A673 (cell line): Measurements from ENCODE around the gene HDDC3. TPM values are rescaled to one million over a fixed set of nuclear protein-coding genes. Genes with fewer than 3 reads are reported as not detected.

Source experiments
- Bru-seq: library from RNA; stranded (reverse); fragments of 400-500 nt; gene quantifications from one replicate; lab custom pipeline; 2021; lab: Mats Ljungman, UMichigan
- BruChase-seq, 2 experiments: library from RNA; stranded (reverse); fragments of 400-500 nt; gene quantifications; one replicate each; lab custom pipeline; 2021; lab: Mats Ljungman, UMichigan
- BruUV-seq: library from RNA; stranded (reverse); fragments of 400-500 nt; replicated peaks from 2 replicates; lab custom pipeline; 2021; lab: Mats Ljungman, UMichigan
- CTCF ChIA-PET: fragments of 300-600 bp; sonication (Branson Sonifier 250); formaldehyde crosslinking; loops from one replicate; lab custom pipeline; 2022; ENCODE audit warnings: antibody characterized with exemption; lab: Charles Lee
- POLR2A ChIA-PET: fragments of 300-600 bp; sonication (Branson Sonifier 250); formaldehyde crosslinking; loops from one replicate; lab custom pipeline; 2022; ENCODE audit warnings: antibody characterized with exemption; ENCODE audit not compliant: low non-redundant PET; lab: Charles Lee
- DNase-seq: peaks from one replicate; pipeline ENCODE4 v3.0.0-alpha.2; 2015; ENCODE audit warnings: low spot score
- H3K27ac ChIP-seq: fragments of 200-600 bp; sonication (generic); 2 replicates; pipeline ENCODE4 v1.5.1; 2016; ENCODE audit warnings: mixed run types, low read depth, mild to moderate bottlenecking, mixed read lengths, antibody characterized with exemption, low read length; ENCODE audit not compliant: poor library complexity, severe bottlenecking
- H3K27me3 ChIP-seq: fragments of 200-600 bp; sonication (generic); replicated peaks from 2 replicates; pipeline ENCODE4 v1.6.1; 2017; ENCODE audit warnings: mixed run types, low read depth, mild to moderate bottlenecking, mixed read lengths, antibody characterized with exemption, low read length; ENCODE audit not compliant: insufficient read depth, poor library complexity
- H3K36me3 ChIP-seq: fragments of 200-600 bp; sonication (generic); 2 replicates; pipeline ENCODE4 v1.6.1; 2016; ENCODE audit warnings: mixed run types, mild to moderate bottlenecking, mixed read lengths, antibody characterized with exemption, low read length; ENCODE audit not compliant: insufficient read depth, poor library complexity, severe bottlenecking
- H3K4me1 ChIP-seq: fragments of 200-600 bp; sonication (generic); 2 replicates; pipeline ENCODE4 v1.6.1; 2017; ENCODE audit warnings: mixed run types, mild to moderate bottlenecking, mixed read lengths, antibody characterized with exemption, low read length; ENCODE audit not compliant: insufficient read depth, poor library complexity, severe bottlenecking
- H3K4me3 ChIP-seq: fragments of 200-600 bp; sonication (generic); 2 replicates; pipeline ENCODE4 v1.5.1; 2016; ENCODE audit warnings: low read depth, mixed run types, mild to moderate bottlenecking, mixed read lengths, low read length; ENCODE audit not compliant: poor library complexity, severe bottlenecking
- H3K9me3 ChIP-seq: fragments of 200-600 bp; sonication (generic); 2 replicates; pipeline ENCODE4 v1.6.1; 2016; ENCODE audit warnings: mixed run types, low read depth, mild to moderate bottlenecking, mixed read lengths, antibody characterized with exemption, low read length; ENCODE audit not compliant: poor library complexity, severe bottlenecking
- CTCF ChIP-seq: fragments of 300-800, 200-600 bp; sonication (generic); conservative IDR thresholded peaks from 2 replicates; pipeline ENCODE4 v1.5.1; 2017; ENCODE audit warnings: low read depth, mild to moderate bottlenecking, antibody characterized with exemption, low read length, moderate library complexity, mixed read lengths
- EZH2 ChIP-seq: fragments of 200-600 bp; sonication (generic); IDR thresholded peaks from 2 replicates; pipeline ENCODE4 v1.6.1; 2017; ENCODE audit warnings: borderline replicate concordance, low read depth, mild to moderate bottlenecking, mixed read lengths, antibody characterized with exemption, low read length; ENCODE audit not compliant: poor library complexity, severe bottlenecking
- intact Hi-C: fragments of 100-400 bp; cut with micrococcal nuclease; formaldehyde crosslinking; loops from one replicate; pipeline ENCODE4 v1.10.0; 2022; ENCODE audit not compliant: unreplicated experiment
- long read RNA-seq: library from polyadenylated mRNA; stranded (forward); transcript quantifications from one replicate; pipeline ENCODE4 v2.0.0, GENCODE V29; 2022
- total RNA-seq: library from RNA; stranded (reverse); gene quantifications from 2 replicates; pipeline ENCODE4 v1.2.3, GENCODE V29; 2021

The HDDC3 gene
- total RNA-seq (22.6 and 23.9 TPM in 2 replicates), Bru-seq, nascent RNA (percentile 54 among the genes with signal in this experiment), BruChase-seq, experiment 1, labeled RNA remaining after a 2-hour chase (percentile 48 among the genes with signal in this experiment), BruChase-seq, experiment 2, labeled RNA remaining after a 6-hour chase (percentile 47 among the genes with signal in this experiment)
- long read RNA-seq, full-length matches to known transcripts, result 30 of 36 reads
- long read RNA-seq, partial matches to known transcripts, result 1 of 36 reads
- long read RNA-seq, other reads (novel, unspliced or antisense), result 5 of 36 reads

- DNase-seq, result peak; percentile 88
- peak within 1 kb of the TSS; percentile 96 for H3K4me3 ChIP-seq
- TF ChIP-seq EZH2, result no peak
- peak; percentile 97 for TF ChIP-seq CTCF
- no peaks in the 10 kb centered on the region for H3K27me3 ChIP-seq
- H3K36me3 ChIP-seq, result no peaks in the 10 kb centered on the region
- peaks cover 27% of the 10 kb centered on the region for H3K4me1 ChIP-seq
- intact Hi-C loops, result loop anchor here (2.0 to 10.0 kb wide), 3 partner anchors 29 to 787 kb away; partner anchors contain the start of gene MAN2A2
- peak within 1 kb of the TSS; percentile 86 for H3K27ac ChIP-seq
- H3K9me3 ChIP-seq, result no peaks in the 10 kb centered on the region
- BruUV-seq, result no TSS peak
- ChIA-PET CTCF (interaction anchor here (0.7 to 2.9 kb wide), 10 partner anchors 23 to 340 kb away, joined by 3 to 9 read pairs (median 5); partner anchors contain the start of genes MAN2A2 and RCCD1), POLR2A (interaction anchor here (0.6 kb wide), 1 partner anchor 51 kb away, joined by 7 read pairs; no protein-coding TSS in a partner anchor)
These were observed at the start of gene HDDC3 for GRCh38 chr15:90931828-90932659. Gene HDDC3, minus strand, starts transcription at chr15:90932549. Its CDS starts 9 bp downstream, at chr15:90932540.

GRCh38 chr15:90982135-90982534 is 49.8 kb upstream of the HDDC3 start:
- ChIA-PET CTCF (no interaction called here), POLR2A (no interaction called here)
- H3K27ac ChIP-seq, result no peak overlapping the region
- no peaks in the 10 kb centered on the region for H3K4me1 ChIP-seq
- TF ChIP-seq CTCF, result no peak
- no peak for TF ChIP-seq EZH2
- intact Hi-C loops, result no loop called here
- peaks cover 80% of the 10 kb centered on the region for H3K36me3 ChIP-seq
- H3K4me3 ChIP-seq, result no peak overlapping the region
- DNase-seq, result no peak
- BruUV-seq, result no TSS peak
- H3K27me3 ChIP-seq, result no peaks in the 10 kb centered on the region
- H3K9me3 ChIP-seq, result no peaks in the 10 kb centered on the region

GRCh38 chr15:90981681-90982080 is 49.3 kb upstream of the HDDC3 start:
- no peaks in the 10 kb centered on the region for H3K4me1 ChIP-seq
- no peak for DNase-seq
- ChIA-PET POLR2A (no interaction called here), CTCF (no interaction called here)
- intact Hi-C loops, result no loop called here
- no peaks in the 10 kb centered on the region for H3K27me3 ChIP-seq
- H3K36me3 ChIP-seq, result peaks cover 85% of the 10 kb centered on the region
- no TSS peak for BruUV-seq
- no peak overlapping the region for H3K4me3 ChIP-seq
- no peak for TF ChIP-seq CTCF
- no peak overlapping the region for H3K27ac ChIP-seq
- H3K9me3 ChIP-seq, result no peaks in the 10 kb centered on the region
